ENCODE measurements around the gene RPS6KA5.

The RPS6KA5 gene

DNA sequence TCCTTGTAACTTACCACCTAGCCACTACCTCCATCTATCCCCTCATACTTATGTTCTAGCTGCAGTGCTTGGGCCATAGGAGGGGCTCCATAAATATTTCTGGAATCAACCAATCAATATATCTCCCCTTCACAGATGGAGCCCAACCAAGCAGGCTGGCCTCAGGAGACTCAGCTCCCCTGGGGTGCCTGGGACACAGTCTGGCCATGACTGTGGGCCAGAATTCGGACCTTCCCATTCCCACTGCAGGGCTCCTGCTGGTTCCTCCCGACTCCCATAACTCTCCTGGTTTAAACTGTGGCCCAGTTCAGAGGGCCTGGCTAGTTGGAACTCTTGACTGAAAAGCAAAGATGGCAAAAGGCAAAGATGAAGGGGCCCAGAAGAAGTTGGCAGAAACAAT, 257.2 kb downstream of the RPS6KA5 start:
- no peak for DNase-seq

- DNase-seq: no peak
Observed at GRCh38 chr14:90799420-90799819, 261.0 kb downstream of the RPS6KA5 start.

GRCh38 chr14:90797919-90798318, 262.5 kb downstream of the RPS6KA5 start:
- no peak for DNase-seq
